ENCODE measurements around the gene KCND3.

- TF ChIP-seq CTCF (IDR thresholded peaks at IDR 0.05; ENCODE audit: insufficient read depth, low read depth, low read length) (no peak), EZH2 (IDR thresholded peaks at IDR 0.05; ENCODE audit: insufficient read depth, low read length) (no peak)
Observed at GRCh38 chr1:111746614-111746999, 242.9 kb downstream of the KCND3 start.

Measured in astrocyte (in vitro differentiated cells and primary cell).